Measurements from ENCODE around the gene NUP210L. TPM values are rescaled to one million over a fixed set of nuclear protein-coding genes. Genes with fewer than 3 reads are reported as not detected.

NUP210L gene
- total and polyA plus RNA-seq, 9 of the 15 experiments (the other 6 are each of a cell fraction or from before 2014, with no cell fraction given): 0.01 to 0.04 TPM; not detected in 7

DNA sequence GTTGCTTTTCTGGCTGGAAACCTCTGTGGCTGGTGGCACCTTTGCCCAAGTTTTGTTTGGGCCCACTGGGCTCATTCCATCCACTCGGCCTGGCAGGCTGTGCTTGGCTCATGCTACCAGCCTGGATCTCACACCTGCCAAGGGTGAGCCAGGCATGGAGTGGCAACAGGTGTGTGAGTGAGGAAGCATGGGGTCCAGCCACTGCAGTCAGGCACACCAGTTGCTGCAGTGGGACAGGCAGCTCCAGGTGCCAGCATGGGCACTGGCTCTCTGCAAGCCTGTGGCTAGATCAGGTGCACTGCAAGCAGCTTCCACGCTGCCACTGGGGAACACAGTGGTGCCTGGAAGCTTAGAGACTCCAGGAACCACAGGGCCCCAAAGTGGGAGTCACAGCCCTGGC, 57.0 kb downstream of the NUP210L start (continued):
- TF ChIP-seq DPF2 (IDR thresholded peaks at IDR 0.05) (no peak), ZNF717 (CRISPR knock-in tag; IDR thresholded peaks at IDR 0.05) (no peak), POLR2A (conservative IDR thresholded peaks at IDR 0.05) (no peak)

DNA sequence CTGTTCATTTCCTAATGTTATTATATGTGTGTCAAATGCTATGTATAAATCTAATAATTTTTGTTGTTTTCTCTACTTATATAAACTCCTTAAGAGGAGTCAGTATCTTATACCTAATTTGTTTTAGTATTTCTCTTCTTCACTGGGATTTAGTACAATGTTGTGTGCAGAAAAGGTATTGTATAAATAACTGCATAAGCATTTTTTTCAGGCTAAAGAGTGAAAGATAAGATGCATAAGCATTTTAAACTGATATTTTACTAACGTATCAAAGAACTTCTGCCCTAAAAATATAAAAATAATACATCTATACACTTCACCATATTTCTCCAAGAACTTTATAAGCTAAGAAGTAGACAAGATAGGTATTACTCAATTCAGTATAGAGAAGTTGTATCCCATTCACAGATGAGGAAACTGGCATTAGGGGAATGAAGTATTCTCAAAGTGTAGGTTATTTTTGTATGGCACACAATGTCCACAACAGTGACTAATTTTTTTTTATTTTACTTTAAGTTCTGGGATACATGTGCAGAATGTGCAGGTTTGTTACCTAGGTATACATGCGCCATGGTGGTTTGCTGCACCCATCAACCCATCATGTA, 59.3 kb downstream of the NUP210L start:
- H3K4me2 ChIP-seq (ENCODE audit: insufficient read depth, low read length): no peak overlapping the region
- no peaks in the 10 kb centered on the region for H3K9me1 ChIP-seq (ENCODE audit: control insufficient read depth, insufficient read depth, low read length)
- ChIA-PET POLR2A (interaction anchor here (0.5 kb wide), 1 partner anchor 141 kb away, joined by 3 read pairs; no protein-coding TSS in a partner anchor), CTCF (ENCODE audit: low intra/inter-chr PET ratio) (no interaction called here)
- no peak for FAIRE-seq
- intact Hi-C loops (cut with micrococcal nuclease): no loop called here
- no peaks in the 10 kb centered on the region for H3K36me3 ChIP-seq (ENCODE audit: control insufficient read depth, insufficient read depth, low read length)
- no peak for DNase-seq (ENCODE audit: extremely low read depth in 1 of 4, low spot score in 3 of 4)
- no peak overlapping the region for H3K27ac ChIP-seq (ENCODE audit: extremely low read depth, low read depth, low read length)
- H2AFZ ChIP-seq (ENCODE audit: low read depth, low read length): no peak overlapping the region
- TF ChIP-seq ZNF316 (IDR thresholded peaks at IDR 0.05) (peak; percentile 67), STAG1 (CRISPR knock-in tag; IDR thresholded peaks at IDR 0.05; ENCODE audit: borderline replicate concordance) (no peak), HDAC6 (IDR thresholded peaks at IDR 0.05; ENCODE audit: low read depth, low read length) (no peak), C11orf30 (IDR thresholded peaks at IDR 0.05; ENCODE audit: low read depth) (peak; percentile 52), FOXK2 (conservative IDR thresholded peaks at IDR 0.05 in 1 of 2, IDR thresholded peaks at IDR 0.05 in 1 of 2; ENCODE audit: low read depth in 2 of 2) (no peak), PHTF2 (CRISPR knock-in tag; IDR thresholded peaks at IDR 0.05) (no peak)
- TF ChIP-seq, protein P1, sequence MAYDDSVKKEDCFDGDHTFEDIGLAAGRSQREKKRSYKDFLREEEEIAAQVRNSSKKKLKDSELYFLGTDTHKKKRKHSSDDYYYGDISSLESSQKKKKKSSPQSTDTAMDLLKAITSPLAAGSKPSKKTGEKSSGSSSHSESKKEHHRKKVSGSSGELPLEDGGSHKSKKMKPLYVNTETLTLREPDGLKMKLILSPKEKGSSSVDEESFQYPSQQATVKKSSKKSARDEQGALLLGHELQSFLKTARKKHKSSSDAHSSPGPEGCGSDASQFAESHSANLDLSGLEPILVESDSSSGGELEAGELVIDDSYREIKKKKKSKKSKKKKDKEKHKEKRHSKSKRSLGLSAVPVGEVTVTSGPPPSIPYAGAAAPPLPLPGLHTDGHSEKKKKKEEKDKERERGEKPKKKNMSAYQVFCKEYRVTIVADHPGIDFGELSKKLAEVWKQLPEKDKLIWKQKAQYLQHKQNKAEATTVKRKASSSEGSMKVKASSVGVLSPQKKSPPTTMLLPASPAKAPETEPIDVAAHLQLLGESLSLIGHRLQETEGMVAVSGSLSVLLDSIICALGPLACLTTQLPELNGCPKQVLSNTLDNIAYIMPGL (CRISPR knock-in tag; IDR thresholded peaks at IDR 0.05): no peak
- TF ChIP-seq, protein P2, sequence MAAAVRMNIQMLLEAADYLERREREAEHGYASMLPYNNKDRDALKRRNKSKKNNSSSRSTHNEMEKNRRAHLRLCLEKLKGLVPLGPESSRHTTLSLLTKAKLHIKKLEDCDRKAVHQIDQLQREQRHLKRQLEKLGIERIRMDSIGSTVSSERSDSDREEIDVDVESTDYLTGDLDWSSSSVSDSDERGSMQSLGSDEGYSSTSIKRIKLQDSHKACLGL (CRISPR knock-in tag; IDR thresholded peaks at IDR 0.05; ENCODE audit: borderline replicate concordance, poor library complexity, severe bottlenecking): no peak
- TF ChIP-seq, protein P3, sequence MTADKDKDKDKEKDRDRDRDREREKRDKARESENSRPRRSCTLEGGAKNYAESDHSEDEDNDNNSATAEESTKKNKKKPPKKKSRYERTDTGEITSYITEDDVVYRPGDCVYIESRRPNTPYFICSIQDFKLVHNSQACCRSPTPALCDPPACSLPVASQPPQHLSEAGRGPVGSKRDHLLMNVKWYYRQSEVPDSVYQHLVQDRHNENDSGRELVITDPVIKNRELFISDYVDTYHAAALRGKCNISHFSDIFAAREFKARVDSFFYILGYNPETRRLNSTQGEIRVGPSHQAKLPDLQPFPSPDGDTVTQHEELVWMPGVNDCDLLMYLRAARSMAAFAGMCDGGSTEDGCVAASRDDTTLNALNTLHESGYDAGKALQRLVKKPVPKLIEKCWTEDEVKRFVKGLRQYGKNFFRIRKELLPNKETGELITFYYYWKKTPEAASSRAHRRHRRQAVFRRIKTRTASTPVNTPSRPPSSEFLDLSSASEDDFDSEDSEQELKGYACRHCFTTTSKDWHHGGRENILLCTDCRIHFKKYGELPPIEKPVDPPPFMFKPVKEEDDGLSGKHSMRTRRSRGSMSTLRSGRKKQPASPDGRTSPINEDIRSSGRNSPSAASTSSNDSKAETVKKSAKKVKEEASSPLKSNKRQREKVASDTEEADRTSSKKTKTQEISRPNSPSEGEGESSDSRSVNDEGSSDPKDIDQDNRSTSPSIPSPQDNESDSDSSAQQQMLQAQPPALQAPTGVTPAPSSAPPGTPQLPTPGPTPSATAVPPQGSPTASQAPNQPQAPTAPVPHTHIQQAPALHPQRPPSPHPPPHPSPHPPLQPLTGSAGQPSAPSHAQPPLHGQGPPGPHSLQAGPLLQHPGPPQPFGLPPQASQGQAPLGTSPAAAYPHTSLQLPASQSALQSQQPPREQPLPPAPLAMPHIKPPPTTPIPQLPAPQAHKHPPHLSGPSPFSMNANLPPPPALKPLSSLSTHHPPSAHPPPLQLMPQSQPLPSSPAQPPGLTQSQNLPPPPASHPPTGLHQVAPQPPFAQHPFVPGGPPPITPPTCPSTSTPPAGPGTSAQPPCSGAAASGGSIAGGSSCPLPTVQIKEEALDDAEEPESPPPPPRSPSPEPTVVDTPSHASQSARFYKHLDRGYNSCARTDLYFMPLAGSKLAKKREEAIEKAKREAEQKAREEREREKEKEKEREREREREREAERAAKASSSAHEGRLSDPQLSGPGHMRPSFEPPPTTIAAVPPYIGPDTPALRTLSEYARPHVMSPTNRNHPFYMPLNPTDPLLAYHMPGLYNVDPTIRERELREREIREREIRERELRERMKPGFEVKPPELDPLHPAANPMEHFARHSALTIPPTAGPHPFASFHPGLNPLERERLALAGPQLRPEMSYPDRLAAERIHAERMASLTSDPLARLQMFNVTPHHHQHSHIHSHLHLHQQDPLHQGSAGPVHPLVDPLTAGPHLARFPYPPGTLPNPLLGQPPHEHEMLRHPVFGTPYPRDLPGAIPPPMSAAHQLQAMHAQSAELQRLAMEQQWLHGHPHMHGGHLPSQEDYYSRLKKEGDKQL (CRISPR knock-in tag; IDR thresholded peaks at IDR 0.05; ENCODE audit: borderline replicate concordance): no peak
- no peaks in the 10 kb centered on the region for H3K4me1 ChIP-seq (replicated peaks in 1 of 2; ENCODE audit: control insufficient read depth in 2 of 2, insufficient read depth in 2 of 2, low read length in 2 of 2)
- ATAC-seq: no peak
- no peaks in the 10 kb centered on the region for H4K20me1 ChIP-seq (replicated peaks; ENCODE audit: control insufficient read depth, insufficient read depth, low read length)
- 4% methylated on average over 2 of the region's 2 CpGs for WGBS (ENCODE audit: insufficient coverage, low coverage, missing lambda C conversion rate)
- H3K27me3 ChIP-seq (ENCODE audit: control insufficient read depth in 2 of 2, insufficient read depth in 2 of 2, low read length in 2 of 2): peaks cover 4 to 13% of the 10 kb centered on the region in 2 experiments; a peak in 1 of 5 replicates
- no peaks in the 10 kb centered on the region for H3K79me2 ChIP-seq (ENCODE audit: control insufficient read depth, insufficient read depth, low read length)
- no TSS peak for BruUV-seq (replicated peaks)
- in situ Hi-C loops (cut with MboI): no loop called here
- no peak overlapping the region for H3K9ac ChIP-seq (ENCODE audit: insufficient read depth in 1 of 2, low read depth in 2 of 2, low read length in 2 of 2)
- no peak overlapping the region for H3K4me3 ChIP-seq
- no peaks in the 10 kb centered on the region for H3K9me3 ChIP-seq (replicated peaks; ENCODE audit: control insufficient read depth, insufficient read depth, low read depth, low read length)

Measured in K562 (cell line).